ENCODE measurements around the gene COX7A2.

The COX7A2 gene

DNA sequence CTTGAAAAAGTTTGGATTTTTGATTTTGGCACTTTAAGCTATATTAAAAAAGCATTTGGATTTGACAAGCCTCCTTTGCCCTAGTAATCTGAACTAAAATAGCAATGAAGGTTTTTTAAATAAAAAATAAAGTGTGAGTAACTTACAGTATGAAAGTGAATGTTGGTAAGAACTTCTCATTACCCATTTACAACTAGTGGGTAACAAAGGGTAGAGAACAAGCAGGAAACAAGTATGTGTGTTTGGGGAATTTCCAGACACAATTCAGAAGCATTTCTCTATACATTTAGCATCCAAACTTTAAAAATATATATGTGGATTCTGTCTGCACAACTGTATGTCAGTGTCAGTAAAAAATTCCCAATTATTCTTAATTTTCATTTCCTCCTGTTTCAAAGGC is 38.1 kb upstream of the COX7A2 start:
- H3K4me3 ChIP-seq (ENCODE audit: low read depth, low read length), result no peak overlapping the region

DNA sequence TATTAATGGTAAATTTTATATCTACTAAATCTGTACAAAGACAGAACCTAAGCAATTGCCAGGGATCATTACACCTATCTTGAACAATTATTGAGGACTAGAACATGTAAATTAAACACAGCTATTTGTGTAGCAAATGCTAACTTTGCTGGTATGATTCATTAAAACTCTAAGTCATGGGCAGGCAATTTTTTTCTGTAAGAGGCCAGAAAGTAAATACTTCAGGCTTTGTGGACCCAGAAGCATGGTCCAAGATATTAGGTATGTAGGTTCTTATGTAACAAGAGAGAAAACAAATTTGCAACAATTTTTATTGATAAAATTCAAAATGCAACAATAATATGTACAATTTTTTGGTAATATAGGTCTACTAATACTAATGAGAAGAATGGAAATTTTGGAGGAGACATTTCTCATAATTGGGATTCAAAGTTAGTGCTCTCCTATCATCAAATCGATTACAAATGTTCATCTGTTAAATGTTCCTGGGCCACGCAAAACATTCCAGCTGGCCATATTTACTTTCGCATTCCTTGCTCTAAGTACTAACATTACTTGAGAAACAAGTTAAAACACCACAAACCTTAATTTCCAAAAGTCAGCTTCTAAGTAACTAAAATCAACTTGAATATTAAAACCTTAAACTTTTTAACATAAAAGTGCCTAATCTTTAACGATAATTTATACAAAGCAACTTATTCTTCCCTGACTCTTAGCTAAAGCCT is 36.7 kb upstream of the COX7A2 start:
- no peak overlapping the region for H3K4me3 ChIP-seq (ENCODE audit: low read depth, low read length)
- TF ChIP-seq, protein P1, sequence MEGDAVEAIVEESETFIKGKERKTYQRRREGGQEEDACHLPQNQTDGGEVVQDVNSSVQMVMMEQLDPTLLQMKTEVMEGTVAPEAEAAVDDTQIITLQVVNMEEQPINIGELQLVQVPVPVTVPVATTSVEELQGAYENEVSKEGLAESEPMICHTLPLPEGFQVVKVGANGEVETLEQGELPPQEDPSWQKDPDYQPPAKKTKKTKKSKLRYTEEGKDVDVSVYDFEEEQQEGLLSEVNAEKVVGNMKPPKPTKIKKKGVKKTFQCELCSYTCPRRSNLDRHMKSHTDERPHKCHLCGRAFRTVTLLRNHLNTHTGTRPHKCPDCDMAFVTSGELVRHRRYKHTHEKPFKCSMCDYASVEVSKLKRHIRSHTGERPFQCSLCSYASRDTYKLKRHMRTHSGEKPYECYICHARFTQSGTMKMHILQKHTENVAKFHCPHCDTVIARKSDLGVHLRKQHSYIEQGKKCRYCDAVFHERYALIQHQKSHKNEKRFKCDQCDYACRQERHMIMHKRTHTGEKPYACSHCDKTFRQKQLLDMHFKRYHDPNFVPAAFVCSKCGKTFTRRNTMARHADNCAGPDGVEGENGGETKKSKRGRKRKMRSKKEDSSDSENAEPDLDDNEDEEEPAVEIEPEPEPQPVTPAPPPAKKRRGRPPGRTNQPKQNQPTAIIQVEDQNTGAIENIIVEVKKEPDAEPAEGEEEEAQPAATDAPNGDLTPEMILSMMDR (IDR thresholded peaks at IDR 0.05; ENCODE audit: control insufficient read depth, extremely low read depth, insufficient read depth), result no peak
- no peak for DNase-seq (ENCODE audit: low read depth)

More for the DNA sequence above, 38.1 kb upstream of the COX7A2 start:
- DNase-seq (ENCODE audit: low read depth), result no peak
- TF ChIP-seq, protein P1 (IDR thresholded peaks at IDR 0.05; ENCODE audit: control insufficient read depth, extremely low read depth, insufficient read depth), result no peak

DNA sequence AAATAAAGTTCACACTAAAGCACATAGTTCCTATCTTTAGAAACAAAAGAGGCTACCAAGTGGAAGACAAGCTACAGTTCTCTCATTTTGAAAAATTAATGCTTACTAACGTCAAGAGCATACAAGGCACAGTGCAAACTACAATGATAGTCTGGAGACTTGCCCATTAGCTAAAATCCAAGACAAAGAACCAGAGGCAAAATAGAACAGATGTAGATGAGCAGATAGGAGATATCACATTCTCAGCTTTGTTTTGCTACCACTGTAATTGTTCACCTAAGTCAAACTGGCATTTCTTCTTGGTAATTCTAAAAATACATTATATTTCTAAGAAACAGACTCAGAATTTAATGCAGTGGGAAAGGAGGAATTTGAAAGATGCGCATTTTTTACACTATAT is 35.8 kb upstream of the COX7A2 start:
- TF ChIP-seq, protein P1 (IDR thresholded peaks at IDR 0.05; ENCODE audit: control insufficient read depth, extremely low read depth, insufficient read depth), result no peak
- no peak for DNase-seq (ENCODE audit: low read depth)
- no peak overlapping the region for H3K4me3 ChIP-seq (ENCODE audit: low read depth, low read length)

DNA sequence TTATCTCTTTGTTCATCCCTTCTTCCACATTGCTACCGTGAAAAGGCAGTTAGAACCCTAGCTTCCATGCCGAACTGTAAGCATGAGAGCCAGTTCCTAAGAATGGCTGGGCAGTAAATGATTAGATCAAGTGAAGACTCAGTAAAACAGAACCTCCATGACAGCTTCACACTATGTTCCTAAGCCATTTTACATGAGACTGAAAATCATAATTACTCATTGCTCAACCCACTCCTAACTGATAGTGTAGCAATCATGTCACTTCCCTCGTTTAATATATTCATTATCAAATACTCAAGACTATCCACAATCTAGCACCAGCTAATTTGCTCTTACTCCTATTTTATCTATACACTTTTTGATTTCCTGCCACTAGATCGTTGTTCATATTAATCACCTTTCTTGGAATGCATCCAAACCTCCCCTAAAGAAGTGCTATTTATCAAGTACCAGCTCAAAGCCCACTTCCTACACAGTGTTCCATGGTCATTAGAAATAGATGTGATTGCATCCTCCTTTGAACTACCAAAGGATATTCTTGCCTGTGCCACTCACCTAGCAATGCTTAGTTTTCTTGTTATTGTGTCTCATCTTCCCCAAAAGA is 35.0 kb upstream of the COX7A2 start:
- no peak overlapping the region for H3K4me3 ChIP-seq (ENCODE audit: low read depth, low read length)
- DNase-seq (ENCODE audit: low read depth), result no peak

DNA sequence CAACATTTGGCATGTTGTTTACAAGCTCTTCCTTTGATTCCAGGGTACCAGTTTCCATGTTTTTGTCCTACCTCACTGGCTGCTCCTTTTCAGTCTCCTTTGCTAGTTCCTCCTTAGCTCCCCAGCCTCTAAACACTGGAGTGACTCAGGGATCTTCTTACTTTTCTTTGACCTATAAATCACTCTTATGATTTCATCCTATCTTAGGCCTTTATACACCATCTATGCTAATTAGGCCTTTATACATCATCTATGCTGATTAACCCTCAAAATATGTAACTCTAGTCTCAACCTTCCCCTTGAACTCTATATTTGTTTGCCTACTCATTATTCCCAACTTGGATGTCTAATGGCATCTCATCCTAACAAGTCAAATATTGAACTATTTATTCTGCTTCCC is 31.5 kb upstream of the COX7A2 start:
- DNase-seq (ENCODE audit: low read depth), result no peak
- TF ChIP-seq, protein P1 (IDR thresholded peaks at IDR 0.05; ENCODE audit: control insufficient read depth, extremely low read depth, insufficient read depth), result no peak
- no peak overlapping the region for H3K4me3 ChIP-seq (ENCODE audit: low read depth, low read length)

More for the DNA sequence above, 35.0 kb upstream of the COX7A2 start:
- TF ChIP-seq, protein P1 (IDR thresholded peaks at IDR 0.05; ENCODE audit: control insufficient read depth, extremely low read depth, insufficient read depth), result no peak

DNA sequence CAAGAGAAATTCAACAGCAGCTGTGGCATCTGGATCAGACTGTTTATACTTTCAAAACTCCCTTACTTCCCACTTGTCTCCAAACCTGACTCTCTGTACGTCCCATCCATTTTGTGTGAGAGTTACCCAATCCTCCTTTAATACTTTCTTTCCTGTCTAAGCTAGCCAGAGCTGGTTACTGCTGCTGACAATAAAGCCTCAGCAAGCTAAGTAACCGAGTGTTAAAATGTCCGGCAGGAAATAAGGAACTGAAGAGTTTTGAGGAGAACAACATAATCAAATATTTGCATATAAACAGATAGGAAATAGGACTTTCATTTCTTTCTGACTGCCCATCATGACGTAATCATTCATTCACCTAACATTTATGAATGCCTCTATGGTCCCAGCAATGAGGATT is 29.4 kb upstream of the COX7A2 start:
- H3K4me3 ChIP-seq (ENCODE audit: low read depth, low read length), result no peak overlapping the region
- DNase-seq (ENCODE audit: low read depth), result no peak
- TF ChIP-seq, protein P1 (IDR thresholded peaks at IDR 0.05; ENCODE audit: control insufficient read depth, extremely low read depth, insufficient read depth), result no peak

Data from LNCaP clone FGC (cell line).